Mucosa of descending colon (tissue), 3 donors: ENCODE results near the gene TOPBP1. TPM values are rescaled to one million over a fixed set of nuclear protein-coding genes. Genes with fewer than 3 reads are reported as not detected.

Experiments
- ATAC-seq: fragments of 200-7000 bp; cut with Tn5 transposase; one replicate; pipeline ENCODE4 v1.9.1; 2020; ENCODE audit warnings: mild to moderate bottlenecking, moderate library complexity
- DNase-seq, 3 donors: peaks; one replicate each; pipeline ENCODE4 v3.0.0-alpha.2; 2020
- H3K36me3 ChIP-seq: fragments of 200-600 bp; one replicate; pipeline ENCODE4 v1.8.0; 2021; ENCODE audit warnings: low read depth, mild to moderate bottlenecking
- H3K4me1 ChIP-seq: fragments of 200-600 bp; one replicate; pipeline ENCODE4 v1.8.0; 2021; ENCODE audit warnings: low read depth, mild to moderate bottlenecking
- H3K4me3 ChIP-seq: fragments of 200-600 bp; one replicate; pipeline ENCODE4 v1.8.0; 2021; ENCODE audit warnings: mild to moderate bottlenecking
- H3K9me3 ChIP-seq: fragments of 200-600 bp; one replicate; pipeline ENCODE4 v1.8.0; 2021; ENCODE audit warnings: mild to moderate bottlenecking
- CTCF ChIP-seq: fragments of 200-600 bp; IDR thresholded peaks from one replicate; pipeline ENCODE4 v1.8.0; 2022; ENCODE audit warnings: antibody characterized with exemption, mild to moderate bottlenecking
- intact Hi-C, 2 donors: fragments of 100-400 bp; cut with DNase I in 1 of 2; cut with micrococcal nuclease in 1 of 2; formaldehyde crosslinking; loops; one replicate each; pipeline versions ENCODE4 v1.11.0 to v1.11.1; 2022; cut with DNase I, micrococcal nuclease
- total RNA-seq, 3 donors: library from RNA; stranded (reverse); fragmentation: NEBNext Ultra II Directional in 2 of 3; extraction: Animal tissue kit (Norgen Biotek cat#: 25700) in 2 of 3; gene quantifications; one replicate each; pipeline versions ENCODE4 v1.2.1 to v1.2.4, GENCODE V29; 2021 to 2023
- donor health status: DM: no; HTN: no; CAD: no; lungs with moderate emphysema.
- donor health status: DM: no; HTN: no; CAD: no.
- donor health status: DM: no; HTN: yes; CAD: no.

TOPBP1 gene
- total RNA-seq, 3 donors from 2014 or later: 22.8 to 31.7 (median 23.9) TPM

- peak; percentile 26 for TF ChIP-seq CTCF
- Histone ChIP-seq H3K4me1 (peaks cover 16% of the 10 kb centered on the region), H3K4me3 (peak overlapping the region; percentile 75), H3K36me3 (peaks cover 5% of the 10 kb centered on the region), H3K9me3 (no peaks in the 10 kb centered on the region)
- DNase-seq (peak; percentile 100), ATAC-seq (peak; percentile 90)
- intact Hi-C loops: loop anchor here in 1 of 2 donors (10.0 kb wide), 1 partner anchor 848 kb away; the partner anchor contains the start of gene NPHP3
Observed at GRCh38 chr3:133573054-133573628, 88.6 kb downstream of the TOPBP1 start.

DNA sequence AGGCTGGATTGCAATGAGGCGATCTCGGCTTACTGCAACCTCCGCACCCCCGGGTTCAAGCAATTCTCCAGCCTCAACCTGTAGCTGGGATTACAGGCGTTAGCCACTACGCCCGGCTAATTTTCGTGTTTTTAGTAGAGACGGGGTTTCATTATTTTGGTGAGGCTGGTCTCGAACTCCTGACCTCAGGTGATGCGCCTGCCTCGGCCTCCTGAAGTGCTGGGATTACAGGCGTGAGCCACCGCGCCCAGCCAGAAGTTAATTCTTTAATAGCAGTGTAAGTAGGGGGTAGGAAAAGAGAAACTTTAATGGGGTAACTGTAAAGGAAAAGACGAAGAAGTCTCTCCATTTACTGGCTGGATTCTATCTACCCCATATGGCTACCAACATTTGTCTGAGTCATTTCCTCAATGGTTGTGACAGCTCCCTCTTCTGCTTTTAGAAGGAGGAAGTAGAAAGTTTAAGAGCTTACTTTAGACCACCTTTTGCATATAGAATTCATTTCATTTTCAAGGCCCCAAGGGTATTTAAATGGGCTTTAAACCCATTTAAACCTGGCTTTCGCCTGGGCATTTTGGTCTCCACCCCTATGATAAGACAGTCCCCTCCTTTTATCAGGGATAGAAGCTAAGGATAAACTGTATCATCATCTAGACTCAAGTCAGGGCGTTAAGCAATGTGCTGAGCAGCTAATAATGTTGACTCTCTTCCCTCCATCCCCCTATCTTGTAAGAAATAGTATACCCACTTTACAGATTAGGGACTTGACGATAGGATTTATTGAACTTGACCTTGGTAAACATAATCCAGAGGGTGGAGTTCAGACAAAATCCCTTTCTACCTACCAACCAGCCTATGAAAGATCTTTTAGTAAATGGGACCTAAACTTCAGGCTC lies 89.3 kb downstream of the TOPBP1 start:
- intact Hi-C loops: loop anchor here in 1 of 2 donors (10.0 kb wide), 1 partner anchor 848 kb away; the partner anchor contains the start of gene NPHP3
- TF ChIP-seq CTCF: no peak
- Histone ChIP-seq H3K9me3 (no peaks in the 10 kb centered on the region), H3K4me3 (no peak overlapping the region), H3K36me3 (peaks cover 5% of the 10 kb centered on the region), H3K4me1 (peaks cover 16% of the 10 kb centered on the region)
- peak; percentile 25 to 44 (median 38) for DNase-seq
- ATAC-seq: no peak

DNA sequence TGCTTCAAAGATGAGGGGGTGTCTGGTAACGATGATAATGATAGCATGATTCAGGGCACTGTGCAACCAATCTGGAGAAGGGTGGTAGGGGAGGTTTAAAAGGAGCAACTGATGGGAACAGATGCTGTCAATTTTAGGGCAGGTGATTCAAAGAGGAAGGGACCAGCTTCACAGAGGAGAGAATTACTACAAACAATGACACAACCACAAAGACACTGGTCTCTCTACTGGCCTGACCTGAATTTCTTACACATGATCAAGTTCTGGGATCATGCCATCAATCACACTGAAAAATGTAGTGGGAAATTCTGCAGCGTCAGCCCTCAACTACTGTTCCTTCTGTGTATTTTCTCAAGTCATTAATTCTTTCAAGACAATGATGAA lies 90.8 kb downstream of the TOPBP1 start:
- peaks cover 13% of the 10 kb centered on the region for H3K4me1 ChIP-seq
- ATAC-seq (no peak), DNase-seq (no peak)
- intact Hi-C loops: loop anchor here in 1 of 2 donors (10.0 kb wide), 1 partner anchor 846 kb away; the partner anchor contains the start of gene NPHP3
- peaks cover 5% of the 10 kb centered on the region for H3K36me3 ChIP-seq
- H3K4me3 ChIP-seq: no peak overlapping the region
- H3K9me3 ChIP-seq: no peaks in the 10 kb centered on the region
- no peak for TF ChIP-seq CTCF

DNA sequence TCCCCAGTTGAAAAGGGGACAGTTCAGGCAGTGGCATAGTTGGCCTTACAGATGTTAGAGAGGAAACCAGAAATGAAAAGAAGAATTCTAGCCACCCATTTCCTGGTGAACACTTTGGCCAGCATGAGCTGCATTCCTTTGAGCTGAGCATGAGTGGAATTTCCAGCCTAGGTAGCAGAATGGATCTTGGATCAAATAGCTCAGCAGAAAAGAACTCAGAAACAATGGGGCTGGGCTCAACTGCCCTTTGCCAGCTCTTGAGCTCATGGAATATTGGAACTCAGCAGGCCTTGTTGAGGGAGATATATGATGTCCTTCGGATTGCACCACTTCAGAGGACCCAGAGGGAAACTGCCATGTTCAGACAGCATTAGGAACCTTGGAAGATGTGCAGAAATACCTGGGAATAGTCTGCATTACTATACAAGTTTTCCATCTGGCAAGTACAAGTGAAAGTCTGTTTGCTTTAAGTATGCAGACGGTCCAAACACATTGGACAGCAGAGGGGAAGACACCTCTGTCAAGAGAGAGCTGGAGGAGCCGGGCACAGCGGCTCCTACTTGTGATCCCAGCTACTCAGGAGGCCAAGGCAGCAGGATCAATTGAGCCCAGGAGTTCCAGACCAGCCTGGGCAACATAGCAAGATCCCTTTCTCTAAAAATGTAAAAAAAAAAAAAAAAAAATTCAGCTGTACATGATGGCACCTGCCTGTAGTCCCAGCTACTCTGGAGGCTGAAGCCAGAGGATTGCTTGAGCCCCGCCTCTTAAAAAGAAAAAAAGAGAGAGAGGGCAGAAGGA lies 91.4 kb downstream of the TOPBP1 start:
- no peak overlapping the region for H3K4me3 ChIP-seq
- no peaks in the 10 kb centered on the region for H3K9me3 ChIP-seq
- H3K36me3 ChIP-seq: peaks cover 5% of the 10 kb centered on the region
- H3K4me1 ChIP-seq: peaks cover 10% of the 10 kb centered on the region
- DNase-seq (no peak), ATAC-seq (no peak)
- TF ChIP-seq CTCF: no peak
- intact Hi-C loops: loop anchor here in 1 of 2 donors (10.0 kb wide), 1 partner anchor 846 kb away; the partner anchor contains the start of gene NPHP3

DNA sequence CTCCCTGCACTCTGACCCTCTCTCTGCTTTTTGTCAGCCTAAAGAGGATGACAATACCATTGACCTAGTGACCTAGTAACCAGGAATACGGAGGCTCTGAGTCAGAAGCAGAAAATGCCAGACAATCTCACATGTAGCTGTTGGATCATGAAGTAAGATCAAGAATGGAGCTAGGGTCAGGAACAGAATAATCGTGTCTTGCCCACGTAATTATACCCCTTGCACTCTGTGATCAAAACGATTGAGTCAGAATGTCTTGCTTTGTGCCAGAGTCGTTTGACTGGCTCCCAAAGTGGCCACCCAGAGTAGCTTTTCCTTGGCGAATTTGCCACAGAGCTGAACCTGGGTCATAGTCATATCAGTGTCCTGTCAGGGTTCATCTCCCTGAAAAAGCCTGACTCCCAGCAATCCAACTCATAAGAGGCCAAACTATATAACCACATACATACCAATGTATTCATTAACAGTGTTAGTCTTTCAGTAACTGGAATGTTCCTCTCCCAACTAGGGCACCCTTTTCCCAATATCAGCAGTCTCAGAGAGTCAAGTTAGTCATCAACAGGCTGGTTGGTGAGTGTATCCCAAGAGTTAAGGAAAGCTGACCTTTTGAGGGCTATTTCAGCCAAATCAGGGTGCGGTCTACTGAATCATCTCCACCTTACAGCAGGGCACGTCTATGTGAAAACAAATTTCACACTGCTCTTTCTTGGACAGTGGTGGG lies 93.3 kb downstream of the TOPBP1 start:
- DNase-seq (no peak), ATAC-seq (no peak)
- no peak overlapping the region for H3K4me3 ChIP-seq
- intact Hi-C loops: no loop called here
- no peaks in the 10 kb centered on the region for H3K9me3 ChIP-seq
- H3K36me3 ChIP-seq: peaks cover 5% of the 10 kb centered on the region
- no peak for TF ChIP-seq CTCF
- H3K4me1 ChIP-seq: peaks cover 10% of the 10 kb centered on the region
